NB4 (cell line): Measurements from ENCODE around the gene TIMM17A.
"Not testable (repeated sequence)": the region's sequence is repeated elsewhere in the genome, so short reads cannot be mapped to it uniquely, and the experiment has no call there.

Source experiments
- DNase-seq: peaks from one replicate; pipeline ENCODE4 v3.0.0; 2010; ENCODE audit warnings: low read depth
- H3K4me3 ChIP-seq: one replicate; pipeline ENCODE4 v1.5.1; 2011; ENCODE audit warnings: mild to moderate bottlenecking, low read depth, low read length, moderate library complexity
- MYC ChIP-seq: IDR thresholded peaks from 2 replicates; pipeline ENCODE4 v1.6.1; 2011; ENCODE audit warnings: low read depth, low read length
- POLR2A ChIP-seq: IDR thresholded peaks from 2 replicates; pipeline ENCODE4 v1.6.1; 2011; ENCODE audit warnings: mild to moderate bottlenecking; ENCODE audit not compliant: insufficient read length; ENCODE audit errors: extremely low read depth
- TF ChIP-seq, protein P1 (sequence below): IDR thresholded peaks from 2 replicates; pipeline ENCODE4 v1.6.1; 2011; ENCODE audit warnings: low read depth, low read length
- TF ChIP-seq, protein P2 (sequence below): IDR thresholded peaks from one replicate; pipeline ENCODE4 v1.5.1; 2012; ENCODE audit warnings: low read depth, low read length

Gene TIMM17A

GRCh38 chr1:202016022-202016810 lies 60.9 kb downstream of the TIMM17A start:
- no peak overlapping the region for H3K4me3 ChIP-seq
- no peak for DNase-seq
- TF ChIP-seq, protein P1, sequence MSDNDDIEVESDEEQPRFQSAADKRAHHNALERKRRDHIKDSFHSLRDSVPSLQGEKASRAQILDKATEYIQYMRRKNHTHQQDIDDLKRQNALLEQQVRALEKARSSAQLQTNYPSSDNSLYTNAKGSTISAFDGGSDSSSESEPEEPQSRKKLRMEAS: no peak
- TF ChIP-seq POLR2A (no peak), MYC (no peak)
- TF ChIP-seq, protein P2, sequence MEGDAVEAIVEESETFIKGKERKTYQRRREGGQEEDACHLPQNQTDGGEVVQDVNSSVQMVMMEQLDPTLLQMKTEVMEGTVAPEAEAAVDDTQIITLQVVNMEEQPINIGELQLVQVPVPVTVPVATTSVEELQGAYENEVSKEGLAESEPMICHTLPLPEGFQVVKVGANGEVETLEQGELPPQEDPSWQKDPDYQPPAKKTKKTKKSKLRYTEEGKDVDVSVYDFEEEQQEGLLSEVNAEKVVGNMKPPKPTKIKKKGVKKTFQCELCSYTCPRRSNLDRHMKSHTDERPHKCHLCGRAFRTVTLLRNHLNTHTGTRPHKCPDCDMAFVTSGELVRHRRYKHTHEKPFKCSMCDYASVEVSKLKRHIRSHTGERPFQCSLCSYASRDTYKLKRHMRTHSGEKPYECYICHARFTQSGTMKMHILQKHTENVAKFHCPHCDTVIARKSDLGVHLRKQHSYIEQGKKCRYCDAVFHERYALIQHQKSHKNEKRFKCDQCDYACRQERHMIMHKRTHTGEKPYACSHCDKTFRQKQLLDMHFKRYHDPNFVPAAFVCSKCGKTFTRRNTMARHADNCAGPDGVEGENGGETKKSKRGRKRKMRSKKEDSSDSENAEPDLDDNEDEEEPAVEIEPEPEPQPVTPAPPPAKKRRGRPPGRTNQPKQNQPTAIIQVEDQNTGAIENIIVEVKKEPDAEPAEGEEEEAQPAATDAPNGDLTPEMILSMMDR: no peak

DNA sequence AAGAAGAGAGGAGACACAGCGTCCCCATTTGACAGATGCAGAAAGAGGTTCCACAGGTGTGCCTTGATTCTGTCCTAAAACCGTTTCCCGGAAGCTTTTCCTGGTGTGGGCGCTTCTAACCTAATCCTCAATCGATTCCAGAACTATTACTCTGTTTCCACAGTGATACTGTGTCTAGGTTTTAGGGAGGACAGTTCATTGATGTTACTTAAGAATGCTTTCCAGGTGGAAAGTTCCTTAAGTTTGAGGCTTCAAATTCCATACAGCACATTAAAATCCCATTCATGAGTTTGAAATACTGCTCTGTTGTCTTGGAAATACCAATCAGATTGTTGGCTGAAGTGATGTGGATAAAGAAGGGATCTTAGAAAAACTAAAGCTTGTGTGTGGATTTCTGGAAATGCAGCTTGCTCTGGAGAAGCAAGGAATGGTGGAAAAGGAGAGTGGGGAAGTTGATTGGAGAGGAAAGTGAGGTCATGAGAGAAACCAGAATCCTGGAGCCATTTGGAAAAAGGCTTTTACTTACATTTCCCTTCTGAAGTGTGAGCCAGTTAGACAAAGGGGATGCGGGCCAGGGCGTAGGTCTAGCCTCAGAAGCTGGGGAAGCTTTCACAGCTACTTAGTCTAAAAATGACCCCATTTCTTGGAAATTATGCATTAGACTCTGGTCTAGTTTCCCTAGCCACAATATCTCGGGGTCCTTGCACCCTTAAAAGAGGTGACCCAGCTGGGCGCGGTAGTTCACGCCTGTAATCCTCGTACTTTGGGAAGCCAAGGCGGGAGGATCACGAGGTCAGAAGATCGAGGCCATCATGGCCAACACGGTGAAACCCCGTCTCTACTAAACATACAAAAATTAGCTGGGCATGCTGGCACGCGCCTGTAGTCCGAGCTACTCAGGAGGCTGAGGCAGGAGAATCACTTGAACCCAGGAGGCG lies 61.8 kb downstream of the TIMM17A start:
- no peak for DNase-seq
- TF ChIP-seq, protein P2: no peak
- TF ChIP-seq, protein P1: no peak
- TF ChIP-seq MYC (no peak), POLR2A (no peak)
- H3K4me3 ChIP-seq: no peak overlapping the region

- TF ChIP-seq, protein P2: no peak
- TF ChIP-seq POLR2A (no peak), MYC (no peak)
- TF ChIP-seq, protein P1: no peak
- no peak overlapping the region for H3K4me3 ChIP-seq
- no peak for DNase-seq
Observed at GRCh38 chr1:202017749-202018467, 62.6 kb downstream of the TIMM17A start.

DNA sequence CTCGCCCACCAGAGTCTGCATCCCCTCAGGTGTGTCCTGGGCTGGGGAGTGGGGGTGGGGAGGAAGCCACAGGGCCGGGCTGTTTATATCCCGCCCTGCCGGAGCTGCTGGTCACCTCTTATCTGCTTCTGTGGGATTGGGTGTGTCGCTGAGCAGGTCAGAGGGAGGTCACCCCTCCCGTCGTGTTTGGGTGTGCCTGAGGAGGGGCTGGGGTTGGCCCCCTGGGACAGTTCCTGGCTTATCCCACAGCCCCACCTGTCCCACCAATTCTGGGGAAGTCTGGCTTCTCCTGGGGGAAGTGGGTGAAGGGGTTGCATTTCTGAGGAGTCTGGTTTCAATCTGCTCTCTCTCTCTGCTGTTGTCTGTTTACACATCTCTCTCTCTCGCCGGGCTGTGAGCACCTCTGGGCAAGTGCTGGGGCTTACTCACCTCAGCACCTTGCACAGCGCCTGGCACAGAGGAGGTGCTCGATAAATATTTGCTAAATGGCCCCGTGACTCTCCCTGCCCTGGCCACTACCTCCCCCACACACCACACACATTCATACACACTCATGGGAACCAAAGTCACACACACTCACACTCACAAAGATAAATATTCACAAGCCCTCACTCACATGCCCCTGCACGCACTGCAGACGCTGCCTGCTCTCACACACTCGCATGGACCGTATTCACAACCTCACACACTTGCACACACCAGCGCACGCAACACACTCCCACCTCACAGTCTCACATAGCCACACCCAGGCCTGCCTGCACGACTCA lies 63.3 kb downstream of the TIMM17A start:
- no peak overlapping the region for H3K4me3 ChIP-seq
- TF ChIP-seq, protein P2: no peak
- TF ChIP-seq, protein P1: no peak
- TF ChIP-seq MYC (no peak), POLR2A (no peak)
- no peak for DNase-seq

DNA sequence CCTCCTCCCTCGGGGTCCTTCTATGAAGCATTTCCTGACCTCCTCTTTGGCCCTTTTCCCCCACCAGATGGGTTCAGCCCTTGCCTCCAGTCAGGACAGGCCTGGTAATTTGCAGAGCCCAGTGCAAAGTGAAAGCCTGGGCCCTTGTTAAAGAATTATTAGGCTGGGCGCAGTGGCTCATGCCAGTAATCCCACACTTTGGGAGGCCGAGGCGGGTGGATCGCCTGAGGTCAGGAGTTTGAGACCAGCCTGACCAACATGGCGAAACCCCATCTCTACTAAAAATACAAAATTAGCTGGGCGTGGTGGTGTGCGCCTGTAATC lies 63.9 kb downstream of the TIMM17A start:
- not testable (repeated sequence) for DNase-seq, H3K4me3 ChIP-seq
